Small intestine (tissue), 7 donors: ENCODE results near the gene PRKAA1. TPM values are rescaled to one million over a fixed set of nuclear protein-coding genes. Genes with fewer than 3 reads are reported as not detected.
"Not testable (repeated sequence)": the region's sequence is repeated elsewhere in the genome, so short reads cannot be mapped to it uniquely, and the experiment has no call there.

Experiments
- DNase-seq, 2 donors: peaks; one replicate each; pipeline versions ENCODE4 v3.0.0 to v3.0.0-alpha.2; 2013
- FAIRE-seq: peaks from 2 replicates; lab custom pipeline; 2012; peaks lifted over from hg19 to GRCh38; lab: Jason Lieb, UNC
- H3K27ac ChIP-seq, 3 donors: one replicate each; pipeline ENCODE4 v1.5.1; 2013; ENCODE audit warnings: low read length in 2 of 3, mild to moderate bottlenecking in 2 of 3, control low read depth in 1 of 3, inconsistent platforms in 1 of 3, low read depth in 1 of 3, moderate library complexity in 1 of 3
- H3K27me3 ChIP-seq, 3 donors: one replicate each; pipeline ENCODE4 v1.6.1; 2013; ENCODE audit warnings: low read length in 3 of 3, inconsistent platforms in 1 of 3; ENCODE audit not compliant: control insufficient read depth in 3 of 3, insufficient read depth in 3 of 3
- H3K36me3 ChIP-seq, 3 donors: one replicate each; pipeline ENCODE4 v1.6.1; 2013; ENCODE audit warnings: low read length in 3 of 3, inconsistent platforms in 1 of 3, low read depth in 1 of 3, mild to moderate bottlenecking in 1 of 3, moderate library complexity in 1 of 3; ENCODE audit not compliant: control insufficient read depth in 3 of 3, insufficient read depth in 2 of 3
- H3K4me1 ChIP-seq, 3 donors: one replicate each; pipeline ENCODE4 v1.6.1; 2013; ENCODE audit warnings: low read length in 2 of 3, inconsistent platforms in 1 of 3, low read depth in 1 of 3, mild to moderate bottlenecking in 1 of 3, moderate library complexity in 1 of 3; ENCODE audit not compliant: control insufficient read depth in 3 of 3, insufficient read depth in 2 of 3
- H3K4me3 ChIP-seq, 3 donors: one replicate each; pipeline ENCODE4 v1.5.1; 2013; ENCODE audit warnings: low read length in 3 of 3, control low read depth in 1 of 3, inconsistent platforms in 1 of 3, low read depth in 1 of 3, mild to moderate bottlenecking in 1 of 3, moderate library complexity in 1 of 3
- H3K9me3 ChIP-seq, 2 donors: one replicate each; pipeline ENCODE4 v1.6.1; 2013; ENCODE audit warnings: low read depth in 1 of 2, low read length in 1 of 2; ENCODE audit not compliant: control insufficient read depth in 2 of 2, insufficient read depth in 1 of 2
- WGBS, 3 donors: extraction: QIAGEN DNeasy Blood & Tissue Kit; methylation state at CpG; one replicate each; pipeline ENCODE4 v1.1.7; 2013; 5-methylcytosine and 5-hydroxymethylcytosine counted together
- polyA plus RNA-seq, 4 donors: library from polyadenylated mRNA; stranded (reverse) in 3 of 4; unstranded in 1 of 4; fragments of 200-250 nt in 3 of 4; fragments of 120-200 nt in 1 of 4; gene quantifications; one replicate each; pipeline versions ENCODE4 v1.2.1 to v1.2.3, GENCODE V29; 2013
- donor health status: healthy with polysubstance abuse.
- donor health status: control.
- donor health status: control.
- donor health status: Bipolar disorder and iron deficiency.
- donor health status: healthy.

Gene PRKAA1
- polyA plus RNA-seq, 4 donors = 22.7 to 71.7 (median 30.4) TPM

DNA sequence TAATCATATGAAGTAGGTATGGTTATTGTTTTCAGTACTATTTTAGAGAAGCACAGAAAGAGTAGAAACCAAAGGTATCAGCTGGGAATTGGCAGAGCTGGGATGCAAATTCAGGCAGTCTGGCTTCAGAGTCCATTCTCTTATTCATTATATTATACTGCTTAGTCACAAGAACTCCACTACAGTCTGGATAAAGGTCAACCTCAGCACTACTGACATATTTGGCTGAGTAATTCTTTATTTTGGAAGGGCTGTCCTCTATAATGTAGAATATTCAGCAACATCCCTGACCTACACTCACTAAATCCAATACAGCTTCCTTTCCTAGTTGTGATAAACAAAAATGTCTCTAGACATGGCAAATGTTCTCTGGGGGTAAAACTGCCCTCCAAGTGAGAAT is 80.9 kb downstream of the PRKAA1 start:
- Histone ChIP-seq H3K27me3 (no peaks in the 10 kb centered on the region), H3K9me3 (peaks cover 0 to 12% of the 10 kb centered on the region in 2 donors), H3K4me3 (no peak overlapping the region), H3K27ac (peak overlapping the region in 1 of 3 donors; percentile 5), H3K36me3 (peaks cover 5 to 11% (median 7%) of the 10 kb centered on the region in 3 donors), H3K4me1 (peaks cover 0 to 12% (median 3%) of the 10 kb centered on the region in 3 donors)
- no peak for FAIRE-seq
- peak; percentile 61 to 66 for DNase-seq

DNA sequence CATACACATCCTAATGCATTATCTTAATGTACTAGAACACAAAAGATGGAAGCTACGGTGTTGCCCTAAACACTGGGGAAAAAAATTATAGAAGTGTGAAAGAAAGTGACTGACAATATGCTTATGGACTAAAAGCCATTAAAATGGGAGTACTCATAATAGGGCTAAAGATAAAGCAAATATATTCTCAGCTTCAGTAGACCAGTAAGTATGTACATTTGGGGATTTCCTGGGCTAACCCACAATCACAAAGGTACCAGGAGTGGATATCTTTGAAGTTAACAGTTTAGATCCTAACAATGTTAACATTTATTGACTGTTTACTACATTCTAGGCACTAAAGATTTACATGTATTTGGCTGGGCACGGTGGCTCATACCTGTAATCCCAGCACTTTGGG is 81.6 kb downstream of the PRKAA1 start:
- Histone ChIP-seq H3K4me3 (no peak overlapping the region), H3K27me3 (no peaks in the 10 kb centered on the region), H3K9me3 (peaks cover 0 to 7% of the 10 kb centered on the region in 2 donors), H3K4me1 (peaks cover 0 to 12% (median 3%) of the 10 kb centered on the region in 3 donors), H3K27ac (no peak overlapping the region), H3K36me3 (peaks cover 5 to 8% (median 8%) of the 10 kb centered on the region in 3 donors)
- WGBS, 3 donors = 65 to 80% (median 75%) methylated on average over 2 of the region's 2 CpGs
- DNase-seq (no peak), FAIRE-seq (no peak)

DNA sequence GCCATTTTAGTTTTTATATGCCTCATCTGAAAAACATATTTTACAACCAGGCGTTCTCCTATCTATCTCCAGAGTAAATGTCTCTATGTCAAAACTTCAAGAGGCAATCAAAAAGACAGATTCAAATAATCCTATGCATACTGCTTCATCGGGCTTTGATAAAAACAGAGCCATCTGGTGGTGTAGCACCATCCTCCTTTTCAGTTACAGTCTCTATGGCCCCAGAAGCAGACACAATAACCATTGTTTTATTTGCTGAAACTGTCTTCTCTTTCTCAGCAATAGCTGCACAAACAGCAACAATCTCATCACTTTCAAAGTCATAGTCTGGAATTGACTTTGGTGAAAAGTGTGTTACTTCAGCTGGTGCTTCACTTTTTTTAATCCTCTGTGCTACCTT is 82.2 kb downstream of the PRKAA1 start:
- peak overlapping the region in 1 of 3 donors; percentile 20 for H3K27ac ChIP-seq
- H3K27me3 ChIP-seq = no peaks in the 10 kb centered on the region
- peaks cover 0 to 5% of the 10 kb centered on the region in 2 donors for H3K9me3 ChIP-seq
- H3K4me1 ChIP-seq = peaks cover 0 to 11% (median 3%) of the 10 kb centered on the region in 3 donors
- no peak overlapping the region for H3K4me3 ChIP-seq
- 18 to 44% (median 28%) methylated on average over 2 of the region's 2 CpGs for WGBS, 3 donors
- no peak for DNase-seq
- no peak for FAIRE-seq
- H3K36me3 ChIP-seq = peaks cover 4 to 8% (median 7%) of the 10 kb centered on the region in 3 donors

DNA sequence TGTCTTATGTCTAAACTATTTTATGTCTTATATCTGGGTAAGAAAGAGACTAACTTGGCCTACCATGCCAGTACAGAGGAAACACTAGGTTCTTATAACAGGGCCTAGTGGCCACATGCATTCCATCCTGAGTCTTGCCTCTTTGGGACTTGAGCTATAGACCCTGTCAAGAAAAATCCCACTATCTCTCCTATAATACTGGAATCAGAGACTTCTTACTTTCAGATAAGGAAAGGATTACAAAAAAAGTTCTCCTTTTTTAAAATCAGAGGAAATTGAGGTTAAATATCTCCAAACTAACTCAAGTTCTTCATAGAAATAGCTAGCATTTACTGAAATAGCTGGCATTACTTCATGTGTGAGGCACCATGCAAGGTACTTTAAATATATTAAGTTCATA is 84.2 kb downstream of the PRKAA1 start:
- no peak for FAIRE-seq
- H3K27me3 ChIP-seq = no peaks in the 10 kb centered on the region

DNA sequence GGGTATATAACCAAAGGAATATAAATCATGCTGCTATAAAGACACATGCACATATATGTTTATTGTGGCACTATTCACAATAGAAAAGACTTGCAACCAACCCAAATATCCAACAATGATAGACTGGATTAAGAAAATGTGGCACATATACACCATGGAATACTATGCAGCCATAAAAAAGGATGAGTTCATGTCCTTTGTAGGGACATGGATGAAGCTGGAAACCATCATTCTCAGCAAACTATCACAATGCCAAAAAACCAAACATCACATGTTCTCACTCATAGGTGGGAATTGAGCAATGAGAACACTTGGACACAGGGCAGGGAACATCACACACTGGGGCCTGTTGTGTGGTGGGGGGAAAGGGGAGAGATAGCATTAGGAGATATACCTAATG is 87.6 kb downstream of the PRKAA1 start:
- FAIRE-seq, H3K4me3 ChIP-seq, H3K27ac ChIP-seq, H3K9me3 ChIP-seq, H3K27me3 ChIP-seq, DNase-seq, H3K4me1 ChIP-seq, H3K36me3 ChIP-seq: not testable (repeated sequence)

More for the DNA sequence above, 84.2 kb downstream of the PRKAA1 start:
- no peak for DNase-seq
- no peak overlapping the region for H3K4me3 ChIP-seq
- no peak overlapping the region for H3K27ac ChIP-seq
- H3K36me3 ChIP-seq = peaks cover 2 to 8% (median 5%) of the 10 kb centered on the region in 3 donors
- peaks cover 0 to 3% of the 10 kb centered on the region in 2 donors for H3K9me3 ChIP-seq
- peaks cover 0 to 4% (median 3%) of the 10 kb centered on the region in 3 donors for H3K4me1 ChIP-seq

Other genes with a start within 250 kb of the PRKAA1 start
- gene PTGER4, start 118.5 kb downstream of the PRKAA1 start, polyA plus RNA-seq = 10 to 100 TPM in 3 of 4 donors, 1 to 10 TPM in 1; 6.7 to 29.7 (median 19.1) TPM
- 10 to 100 TPM in 1 of 4 donors, 1 to 10 TPM in 3; 8.0 to 18.1 (median 8.9) TPM for gene TTC33, start 42.4 kb downstream of the PRKAA1 start, polyA plus RNA-seq
- gene RPL37, start 36.8 kb upstream of the PRKAA1 start, polyA plus RNA-seq = 1,000 to 10,000 TPM; 1,027 to 2,589 (median 1,856) TPM
- 1 to 10 TPM; 1.5 to 8.8 (median 6.8) TPM for gene CARD6, start 43.0 kb upstream of the PRKAA1 start, polyA plus RNA-seq
- gene C7, start 111.1 kb upstream of the PRKAA1 start, polyA plus RNA-seq = 100 to 1,000 TPM in 1 of 4 donors, 10 to 100 TPM in 1, 1 to 10 TPM in 2; 1.1 to 111 (median 12.1) TPM